Hepatocyte (in vitro differentiated cells): ENCODE data around the gene IKZF1. TPM values are rescaled to one million over a fixed set of nuclear protein-coding genes. Genes with fewer than 3 reads are reported as not detected.

Experiments used
- DNase-seq: peaks from one replicate; pipeline ENCODE4 v3.0.0-alpha.2; 2016; ENCODE audit warnings: low spot score
- H2AFZ ChIP-seq: fragments of 200-600 bp; sonication (generic); 2 replicates; pipeline ENCODE4 v1.6.0; 2016; ENCODE audit warnings: antibody characterized with exemption, mild to moderate bottlenecking
- H3K27ac ChIP-seq: fragments of 200-600 bp; sonication (generic); 2 replicates; pipeline ENCODE4 v1.5.1; 2016; ENCODE audit warnings: mild to moderate bottlenecking
- H3K27me3 ChIP-seq: fragments of 200-600 bp; sonication (generic); 2 replicates; pipeline ENCODE4 v1.6.1; 2016
- H3K36me3 ChIP-seq: fragments of 200-600 bp; sonication (generic); replicated peaks from 2 replicates; pipeline ENCODE4 v1.5.1; 2016; ENCODE audit warnings: low read depth; ENCODE audit not compliant: insufficient read depth
- H3K4me1 ChIP-seq: fragments of 200-600 bp; sonication (generic); 2 replicates; pipeline ENCODE4 v1.5.1; 2016; ENCODE audit warnings: mild to moderate bottlenecking, moderate library complexity; ENCODE audit not compliant: insufficient read depth
- H3K4me2 ChIP-seq: fragments of 200-600 bp; sonication (generic); 2 replicates; pipeline ENCODE4 v1.6.0; 2016
- H3K4me3 ChIP-seq: fragments of 200-600 bp; sonication (generic); 2 replicates; pipeline ENCODE4 v1.5.1; 2016; ENCODE audit warnings: mild to moderate bottlenecking
- H3K79me2 ChIP-seq: fragments of 200-600 bp; sonication (generic); 2 replicates; pipeline ENCODE4 v1.6.0; 2017; ENCODE audit warnings: mild to moderate bottlenecking
- H3K9me2 ChIP-seq: fragments of 200-600 bp; sonication (generic); replicated peaks from 2 replicates; pipeline ENCODE4 v1.6.0; 2017; ENCODE audit warnings: mild to moderate bottlenecking; ENCODE audit not compliant: insufficient read depth
- H3K9me3 ChIP-seq: fragments of 200-600 bp; sonication (generic); 2 replicates; pipeline ENCODE4 v1.5.1; 2016; ENCODE audit warnings: low read depth, mild to moderate bottlenecking
- H4K20me1 ChIP-seq: fragments of 200-600 bp; sonication (generic); 2 replicates; pipeline ENCODE4 v1.6.0; 2016; ENCODE audit warnings: mild to moderate bottlenecking; ENCODE audit not compliant: insufficient read depth, poor library complexity, severe bottlenecking
- EZH2 ChIP-seq: fragments of 200-600 bp; sonication (generic); IDR thresholded peaks from 2 replicates; pipeline ENCODE4 v1.6.1; 2016; ENCODE audit warnings: antibody characterized with exemption, mild to moderate bottlenecking, borderline replicate concordance
- EZH2phosphoT487 ChIP-seq: fragments of 200-600 bp; sonication (generic); IDR thresholded peaks from one replicate; pipeline ENCODE4 v1.6.1; 2018; ENCODE audit warnings: antibody characterized with exemption, mild to moderate bottlenecking, low read depth, moderate library complexity; ENCODE audit not compliant: unreplicated experiment, severe bottlenecking
- WGBS: methylation state at CpG from one replicate; pipeline ENCODE4 v1.1.6; 2016; ENCODE audit warnings: low lambda C conversion rate; ENCODE audit errors: missing lambda C conversion rate; 5-methylcytosine and 5-hydroxymethylcytosine counted together
- polyA plus RNA-seq: library from polyadenylated mRNA; unstranded; fragments of >200 nt; fragmentation: Nextera tagmentation; extraction: Ambion mirVana; gene quantifications from 2 replicates; pipeline ENCODE4 v1.2.1, GENCODE V29; 2016
- total RNA-seq: library from RNA; depleted of rRNA; stranded (reverse); fragments of >200 nt; gene quantifications from 2 replicates; pipeline ENCODE4 v1.2.3, GENCODE V29; 2014
- TF ChIP-seq, protein P1 (sequence below): fragments of 200-600 bp; sonication (generic); IDR thresholded peaks from 2 replicates; pipeline ENCODE4 v1.5.1; 2016; ENCODE audit warnings: antibody characterized with exemption, mild to moderate bottlenecking; ENCODE audit not compliant: poor library complexity

IKZF1 gene
- total and polyA plus RNA-seq, 2 experiments from 2014 or later: 0.16 to 0.47 TPM

DNA sequence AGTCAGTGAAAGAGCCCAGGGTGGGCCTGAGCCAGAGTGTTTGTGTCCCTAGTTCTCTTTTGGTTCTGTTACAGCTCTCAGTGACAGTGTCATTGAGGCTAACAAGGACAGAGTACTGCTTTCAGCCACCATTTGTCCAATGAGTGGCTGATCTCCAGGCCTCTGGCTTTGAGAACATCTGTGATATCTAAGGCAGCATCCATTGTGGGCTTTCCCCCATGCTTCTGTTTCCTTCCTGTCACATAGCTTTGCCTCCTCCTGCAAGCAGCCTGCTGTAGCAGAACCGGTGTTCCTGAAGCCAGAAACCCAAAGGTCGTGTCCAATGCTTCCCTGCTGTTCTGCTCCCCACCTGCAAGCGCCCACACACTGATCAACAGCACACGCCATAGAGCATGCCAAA, 68.4 kb downstream of the IKZF1 start:
- no peak for TF ChIP-seq EZH2
- TF ChIP-seq, protein P1, sequence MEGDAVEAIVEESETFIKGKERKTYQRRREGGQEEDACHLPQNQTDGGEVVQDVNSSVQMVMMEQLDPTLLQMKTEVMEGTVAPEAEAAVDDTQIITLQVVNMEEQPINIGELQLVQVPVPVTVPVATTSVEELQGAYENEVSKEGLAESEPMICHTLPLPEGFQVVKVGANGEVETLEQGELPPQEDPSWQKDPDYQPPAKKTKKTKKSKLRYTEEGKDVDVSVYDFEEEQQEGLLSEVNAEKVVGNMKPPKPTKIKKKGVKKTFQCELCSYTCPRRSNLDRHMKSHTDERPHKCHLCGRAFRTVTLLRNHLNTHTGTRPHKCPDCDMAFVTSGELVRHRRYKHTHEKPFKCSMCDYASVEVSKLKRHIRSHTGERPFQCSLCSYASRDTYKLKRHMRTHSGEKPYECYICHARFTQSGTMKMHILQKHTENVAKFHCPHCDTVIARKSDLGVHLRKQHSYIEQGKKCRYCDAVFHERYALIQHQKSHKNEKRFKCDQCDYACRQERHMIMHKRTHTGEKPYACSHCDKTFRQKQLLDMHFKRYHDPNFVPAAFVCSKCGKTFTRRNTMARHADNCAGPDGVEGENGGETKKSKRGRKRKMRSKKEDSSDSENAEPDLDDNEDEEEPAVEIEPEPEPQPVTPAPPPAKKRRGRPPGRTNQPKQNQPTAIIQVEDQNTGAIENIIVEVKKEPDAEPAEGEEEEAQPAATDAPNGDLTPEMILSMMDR: no peak
- no peak for TF ChIP-seq EZH2phosphoT487
- H3K27ac ChIP-seq: no peak overlapping the region
- no peaks in the 10 kb centered on the region for H3K27me3 ChIP-seq
- no peaks in the 10 kb centered on the region for H3K79me2 ChIP-seq
- DNase-seq: no peak
- H4K20me1 ChIP-seq: no peaks in the 10 kb centered on the region
- no peak overlapping the region for H3K4me2 ChIP-seq
- no peak overlapping the region for H3K4me3 ChIP-seq
- H3K4me1 ChIP-seq: no peaks in the 10 kb centered on the region
- 95% methylated on average over 4 of the region's 4 CpGs for WGBS
- H2AFZ ChIP-seq: no peak overlapping the region
- no peaks in the 10 kb centered on the region for H3K9me3 ChIP-seq
- no peaks in the 10 kb centered on the region for H3K36me3 ChIP-seq
- no peaks in the 10 kb centered on the region for H3K9me2 ChIP-seq

DNA sequence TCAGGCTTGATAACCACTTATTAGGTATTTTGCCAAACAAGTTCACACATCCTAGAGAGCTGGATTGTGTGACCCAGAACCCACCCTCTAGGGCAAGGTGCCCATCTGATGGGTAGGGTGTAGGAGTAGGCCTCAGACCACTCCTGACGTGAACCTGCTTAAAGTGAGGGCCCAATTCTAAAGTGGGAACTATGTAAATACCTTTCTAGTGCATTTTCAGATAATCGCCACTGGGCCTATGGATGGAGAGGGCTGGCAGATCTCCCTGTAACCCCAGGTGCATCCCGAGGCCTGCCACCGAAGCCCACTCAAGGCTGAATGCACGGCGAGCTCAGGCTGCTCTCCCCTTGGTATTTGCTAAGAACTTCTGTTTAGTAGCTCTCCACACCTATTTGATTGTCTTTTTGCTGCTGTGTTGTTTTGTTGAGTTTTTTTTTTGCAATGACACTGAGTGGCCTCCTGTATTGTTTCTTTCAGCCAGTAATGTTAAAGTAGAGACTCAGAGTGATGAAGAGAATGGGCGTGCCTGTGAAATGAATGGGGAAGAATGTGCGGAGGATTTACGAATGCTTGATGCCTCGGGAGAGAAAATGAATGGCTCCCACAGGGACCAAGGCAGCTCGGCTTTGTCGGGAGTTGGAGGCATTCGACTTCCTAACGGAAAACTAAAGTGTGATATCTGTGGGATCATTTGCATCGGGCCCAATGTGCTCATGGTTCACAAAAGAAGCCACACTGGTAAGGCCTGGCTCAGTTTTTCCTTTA, 71.7 kb downstream of the IKZF1 start:
- Histone ChIP-seq H3K9me3 (no peaks in the 10 kb centered on the region), H4K20me1 (no peaks in the 10 kb centered on the region), H3K9me2 (no peaks in the 10 kb centered on the region), H3K4me2 (no peak overlapping the region), H3K79me2 (no peaks in the 10 kb centered on the region), H3K27ac (no peak overlapping the region), H3K4me3 (no peak overlapping the region), H3K27me3 (peaks cover 4% of the 10 kb centered on the region), H3K4me1 (no peaks in the 10 kb centered on the region), H2AFZ (no peak overlapping the region), H3K36me3 (no peaks in the 10 kb centered on the region)
- DNase-seq: no peak
- TF ChIP-seq EZH2 (no peak), EZH2phosphoT487 (no peak)
- 92% methylated on average over 15 of the region's 15 CpGs for WGBS

DNA sequence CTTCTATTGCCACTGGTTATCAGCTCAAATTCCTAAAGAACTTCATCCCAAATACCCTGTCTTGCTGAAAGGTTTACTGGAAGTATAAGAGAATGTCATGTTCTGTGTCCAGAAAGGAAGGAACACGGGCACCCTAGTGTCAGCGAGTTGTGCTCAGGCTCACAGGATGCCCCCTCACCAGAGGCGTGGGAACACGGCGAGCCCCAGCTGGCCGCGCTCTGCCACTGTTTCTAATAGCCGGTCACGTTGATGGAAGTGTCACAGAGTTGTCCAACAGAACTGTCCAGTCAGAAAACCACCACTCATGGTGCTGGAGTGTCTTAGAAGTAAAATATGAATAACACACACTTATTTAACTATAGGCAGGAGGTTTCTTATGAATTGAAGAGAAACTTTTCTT, 72.8 kb downstream of the IKZF1 start:
- no peak for DNase-seq
- TF ChIP-seq, protein P1: no peak
- TF ChIP-seq EZH2phosphoT487 (no peak), EZH2 (no peak)
- H4K20me1 ChIP-seq: no peaks in the 10 kb centered on the region
- H3K4me1 ChIP-seq: no peaks in the 10 kb centered on the region
- no peak overlapping the region for H2AFZ ChIP-seq
- no peaks in the 10 kb centered on the region for H3K9me2 ChIP-seq
- peaks cover 9% of the 10 kb centered on the region for H3K27me3 ChIP-seq
- H3K4me2 ChIP-seq: no peak overlapping the region
- WGBS: 93% methylated on average over 9 of the region's 9 CpGs
- no peak overlapping the region for H3K4me3 ChIP-seq
- no peaks in the 10 kb centered on the region for H3K9me3 ChIP-seq
- H3K36me3 ChIP-seq: no peaks in the 10 kb centered on the region
- H3K27ac ChIP-seq: no peak overlapping the region
- no peaks in the 10 kb centered on the region for H3K79me2 ChIP-seq

DNA sequence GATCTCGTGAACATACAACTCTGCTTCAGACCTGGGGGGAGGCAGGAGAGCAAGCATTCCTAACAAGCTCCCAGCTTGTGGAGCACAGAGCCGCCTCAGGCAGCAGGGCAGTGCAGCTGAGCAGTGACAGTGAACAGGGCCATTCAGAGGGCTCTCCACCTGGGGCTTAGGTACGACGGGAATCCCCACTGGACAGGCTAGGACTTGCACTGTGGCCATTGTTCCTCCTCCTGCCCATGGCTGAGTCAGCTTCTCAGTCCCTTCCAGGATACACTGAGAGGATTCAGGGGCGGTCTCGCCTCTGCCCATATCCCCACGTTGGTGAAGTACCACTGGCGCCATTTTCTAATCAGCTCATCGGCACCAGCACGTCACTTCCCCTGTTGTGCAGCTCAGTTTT, 74.6 kb downstream of the IKZF1 start:
- peak; percentile 63 for DNase-seq
- no peaks in the 10 kb centered on the region for H3K9me2 ChIP-seq

More for the DNA sequence above, 74.6 kb downstream of the IKZF1 start:
- 36% methylated on average over 10 of the region's 10 CpGs for WGBS
- no peaks in the 10 kb centered on the region for H4K20me1 ChIP-seq
- no peaks in the 10 kb centered on the region for H3K79me2 ChIP-seq
- H3K36me3 ChIP-seq: no peaks in the 10 kb centered on the region
- H3K27ac ChIP-seq: no peak overlapping the region
- H3K4me3 ChIP-seq: no peak overlapping the region
- peak overlapping the region; percentile 6 for H3K4me2 ChIP-seq
- no peaks in the 10 kb centered on the region for H3K9me3 ChIP-seq
- H3K27me3 ChIP-seq: peaks cover 9% of the 10 kb centered on the region
- TF ChIP-seq, protein P1: no peak
- TF ChIP-seq EZH2phosphoT487 (no peak), EZH2 (no peak)
- H2AFZ ChIP-seq: no peak overlapping the region
- H3K4me1 ChIP-seq: no peaks in the 10 kb centered on the region
